GM18526 (cell line): ENCODE results near the gene SIRPB2.

Source experiments
- POLR2A ChIP-seq: IDR thresholded peaks from 3 replicates; pipeline ENCODE4 v1.6.1; 2011; ENCODE audit not compliant: insufficient read length; ENCODE audit errors: extremely low read depth

SIRPB2 gene

DNA sequence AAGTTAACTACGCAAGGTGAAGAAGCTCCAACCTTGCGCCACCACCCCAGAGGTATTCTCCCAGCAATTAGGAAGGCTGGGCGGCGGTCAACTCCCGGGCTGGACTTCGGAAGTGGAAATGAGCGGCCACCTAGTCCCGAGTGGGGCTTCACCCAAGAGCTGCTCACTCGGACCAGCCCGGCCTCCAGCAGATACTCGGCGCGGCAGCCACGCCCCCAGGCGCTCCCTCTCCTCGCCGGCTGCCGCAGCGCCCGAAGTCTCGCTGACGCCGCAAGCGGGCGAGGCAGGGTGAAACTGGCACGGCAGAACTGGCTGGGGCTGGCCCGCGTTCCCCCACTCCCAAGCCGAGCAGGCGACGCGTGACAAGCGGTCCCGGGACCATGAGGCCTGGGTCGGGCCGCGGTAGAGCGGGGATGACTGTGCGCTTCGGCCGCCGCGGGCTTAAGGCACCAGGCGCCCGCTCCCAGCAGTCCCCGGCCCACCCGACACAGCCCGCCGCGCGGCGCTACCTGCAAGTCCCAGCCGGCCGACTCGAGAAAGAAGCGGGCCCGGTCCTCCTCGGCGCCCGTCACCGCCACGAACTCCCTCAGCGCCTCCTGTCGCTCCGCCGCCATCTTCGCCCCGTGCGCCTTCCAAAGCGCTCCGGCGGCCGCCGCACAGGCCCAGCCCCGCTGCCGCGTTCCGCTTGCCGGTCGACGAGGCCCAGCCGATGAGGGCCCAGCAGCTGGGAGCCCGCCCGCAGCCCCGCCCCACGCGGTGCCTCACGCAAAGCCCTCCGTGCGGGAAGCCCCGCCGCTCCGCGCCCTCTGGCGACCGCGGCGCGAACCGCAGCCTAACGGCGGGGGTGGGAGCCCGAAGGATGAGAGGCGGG is 24.8 kb downstream of the SIRPB2 start, which contains the start of gene NSFL1C:
NSFL1C (minus strand) TSS at position 639 of the 871 bp plus-strand sequence; CDS start at position 614, 25 bp downstream.
- TF ChIP-seq POLR2A, result peak; percentile 79

DNA sequence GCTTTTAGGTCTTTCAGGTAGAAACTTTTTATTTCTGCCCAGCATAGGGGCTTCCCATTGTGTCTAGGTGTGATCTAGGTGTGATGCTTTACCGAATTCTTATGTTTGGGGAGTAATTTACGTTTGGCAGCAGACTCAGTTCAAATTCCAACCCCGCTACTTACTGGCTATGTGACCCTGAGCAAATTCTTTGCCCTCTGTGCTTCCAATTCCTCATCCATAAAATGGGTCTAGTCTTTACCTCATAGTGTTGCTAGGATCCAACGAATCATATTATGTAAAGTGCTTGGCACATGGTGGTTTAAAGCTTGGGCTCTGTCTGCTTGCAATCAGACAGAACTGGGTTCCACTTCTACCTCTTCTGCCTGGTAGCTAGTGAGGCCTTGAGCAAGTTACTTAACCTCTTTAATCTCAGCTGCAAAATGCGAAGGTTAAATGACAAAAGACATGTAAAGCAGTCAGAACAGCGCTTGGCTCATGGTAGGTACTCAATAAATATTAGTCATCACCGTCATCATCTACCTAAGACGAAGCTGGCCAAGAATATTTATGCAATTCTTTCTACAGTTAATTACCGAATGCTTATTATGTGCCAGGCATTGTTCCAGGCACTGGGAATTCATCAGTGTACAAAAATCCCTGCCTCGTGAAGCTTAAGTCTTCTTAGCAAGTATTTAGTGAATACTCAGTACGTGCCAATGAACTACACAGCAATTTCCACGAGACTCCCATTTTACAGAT is 25.6 kb downstream of the SIRPB2 start:
- TF ChIP-seq POLR2A, result no peak

DNA sequence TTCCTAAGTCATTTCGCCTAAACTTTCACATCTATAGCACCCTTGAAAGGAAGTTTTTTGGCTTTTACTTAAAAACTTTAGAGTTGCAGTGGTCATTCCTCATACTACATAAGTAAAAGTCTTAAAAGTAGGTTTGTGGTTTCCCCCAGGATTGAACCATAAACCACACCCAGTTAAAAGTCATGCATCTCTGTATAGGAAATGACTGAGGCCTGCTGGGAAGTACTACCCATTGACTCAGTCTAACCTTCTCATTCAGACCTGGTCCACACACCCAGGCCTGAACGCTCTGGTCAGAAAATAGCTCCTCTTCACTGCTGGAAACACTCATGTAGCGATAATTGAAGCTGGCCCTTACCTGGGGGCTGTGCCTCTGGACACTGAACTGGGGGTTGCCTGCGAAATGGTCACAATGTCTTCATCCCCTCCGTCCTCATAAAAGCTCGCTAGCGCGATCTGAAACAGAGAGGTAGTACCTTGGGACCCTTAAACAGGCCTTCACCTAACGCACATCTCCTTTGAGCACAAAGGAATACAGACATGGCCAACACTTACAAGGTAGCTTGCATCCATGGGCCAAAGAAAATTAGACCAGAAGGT is 27.1 kb downstream of the SIRPB2 start:
- no peak for TF ChIP-seq POLR2A

DNA sequence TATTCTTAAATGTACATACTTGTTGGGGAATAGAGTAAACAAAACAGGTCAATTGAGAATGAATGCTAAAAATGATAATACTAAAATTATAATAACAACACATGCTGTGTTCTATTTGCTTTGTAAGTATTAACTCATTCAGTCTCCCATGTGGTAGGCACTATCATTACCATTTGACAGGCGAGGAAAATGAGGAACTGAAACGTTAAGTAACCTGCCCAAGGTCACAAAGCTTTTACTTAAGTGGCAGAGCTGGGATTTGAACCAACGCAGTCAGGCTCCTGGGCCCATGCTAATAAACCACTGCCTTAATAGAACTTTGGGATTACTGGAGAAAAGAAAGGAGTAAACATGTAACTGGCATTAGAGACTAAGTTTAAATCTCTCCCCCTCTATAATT is 28.4 kb downstream of the SIRPB2 start:
- no peak for TF ChIP-seq POLR2A

DNA sequence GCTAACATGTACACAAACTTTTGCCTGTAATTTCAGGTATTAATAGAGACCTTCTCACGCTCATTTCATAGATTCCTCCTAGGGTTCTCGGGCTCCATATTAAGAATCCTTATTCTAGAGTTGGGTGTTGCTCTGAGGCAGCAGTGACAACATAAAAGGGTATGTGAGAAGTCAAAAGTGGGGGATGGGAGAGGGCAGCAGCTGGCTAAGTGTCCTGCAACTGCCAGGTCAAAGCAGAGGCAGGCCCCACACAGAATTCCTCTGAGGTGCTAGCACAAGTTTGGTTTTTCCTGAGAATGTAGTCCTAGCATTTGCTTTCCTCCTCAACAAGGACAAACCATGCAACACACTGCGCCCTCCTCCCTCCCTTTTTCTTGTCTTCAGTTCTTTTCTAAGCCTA is 29.2 kb downstream of the SIRPB2 start:
- TF ChIP-seq POLR2A, result no peak

DNA sequence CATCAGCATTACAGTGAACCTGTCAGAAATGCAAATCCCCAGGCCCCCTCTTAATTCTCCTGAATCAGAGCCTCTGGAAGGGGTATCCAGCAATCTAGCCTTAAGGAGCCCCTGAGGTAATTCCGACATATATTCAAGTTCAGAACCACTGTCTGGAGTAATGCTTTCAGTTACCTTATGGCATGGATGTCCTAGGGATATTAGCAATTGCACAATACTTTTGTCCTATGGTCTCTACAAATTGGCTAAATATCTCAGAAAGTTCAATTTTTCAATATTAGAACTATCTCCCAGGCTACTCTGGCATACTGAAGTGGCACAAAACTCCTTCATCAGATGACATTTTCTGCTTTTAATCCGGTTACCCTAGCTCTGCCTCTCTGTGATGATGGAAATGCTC is 30.9 kb downstream of the SIRPB2 start:
- no peak for TF ChIP-seq POLR2A

DNA sequence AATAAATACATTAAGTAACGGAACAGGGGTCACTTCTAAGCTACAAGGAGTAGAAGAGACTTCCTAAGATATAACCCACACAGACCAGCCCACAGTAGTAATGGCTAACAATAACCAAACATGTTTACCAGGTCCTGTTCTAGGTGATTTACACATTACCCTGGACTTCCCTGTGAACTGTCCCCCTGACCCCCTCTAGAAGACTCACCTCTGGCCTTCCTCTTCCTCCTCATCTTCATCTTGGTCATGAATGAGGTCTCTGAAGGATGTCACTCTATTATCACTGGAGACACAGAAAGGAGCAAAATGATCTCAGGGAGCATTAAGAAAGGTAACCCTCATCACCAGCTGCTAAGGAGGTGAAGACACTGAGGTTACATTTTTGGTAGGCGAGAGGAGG is 33.2 kb downstream of the SIRPB2 start:
- no peak for TF ChIP-seq POLR2A

DNA sequence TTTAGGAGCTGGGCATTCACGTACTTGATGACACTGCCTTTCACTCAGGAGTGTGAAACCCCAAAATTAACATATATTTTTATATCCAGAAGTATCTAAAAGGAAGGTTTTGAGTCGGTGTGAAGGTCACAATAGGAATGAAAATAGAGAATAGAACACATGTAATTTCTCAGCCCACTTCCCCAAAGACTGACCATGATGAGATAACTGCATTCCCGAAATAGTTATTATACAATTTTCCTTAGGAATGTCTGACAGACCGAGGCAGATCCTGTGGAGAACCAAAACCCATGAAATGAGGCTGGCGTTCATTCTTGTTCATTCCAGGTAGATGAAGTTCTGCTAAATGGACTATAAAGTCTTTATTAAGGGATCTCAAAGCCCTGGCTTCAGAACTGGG is 34.9 kb downstream of the SIRPB2 start:
- TF ChIP-seq POLR2A, result no peak

DNA sequence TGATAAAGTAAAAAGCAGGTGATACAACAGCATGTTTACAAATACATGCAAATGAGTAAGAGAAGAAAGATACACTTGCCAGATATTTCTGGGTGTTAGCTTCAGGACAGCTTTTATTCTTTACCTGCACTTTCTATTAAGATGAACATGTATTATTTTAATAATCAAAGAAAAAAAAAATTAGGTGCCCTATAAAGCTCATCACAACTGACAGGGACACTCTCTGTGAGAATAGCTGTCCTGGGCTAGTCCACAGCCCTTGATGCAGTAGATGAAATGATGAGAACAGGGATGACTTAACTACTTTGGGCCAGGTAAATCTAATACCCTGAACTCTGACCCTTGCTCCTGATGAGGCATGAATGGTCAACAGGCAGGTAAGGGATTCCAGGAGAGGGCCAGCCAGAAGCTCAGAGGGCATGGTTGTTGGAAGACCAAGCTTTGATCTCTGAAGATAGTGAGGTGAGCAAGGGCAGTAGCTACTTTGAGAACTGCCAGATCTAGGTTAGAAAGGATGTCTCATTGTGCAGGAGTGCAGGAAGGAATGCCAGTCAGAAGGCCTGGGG is 40.2 kb downstream of the SIRPB2 start:
- TF ChIP-seq POLR2A, result no peak

DNA sequence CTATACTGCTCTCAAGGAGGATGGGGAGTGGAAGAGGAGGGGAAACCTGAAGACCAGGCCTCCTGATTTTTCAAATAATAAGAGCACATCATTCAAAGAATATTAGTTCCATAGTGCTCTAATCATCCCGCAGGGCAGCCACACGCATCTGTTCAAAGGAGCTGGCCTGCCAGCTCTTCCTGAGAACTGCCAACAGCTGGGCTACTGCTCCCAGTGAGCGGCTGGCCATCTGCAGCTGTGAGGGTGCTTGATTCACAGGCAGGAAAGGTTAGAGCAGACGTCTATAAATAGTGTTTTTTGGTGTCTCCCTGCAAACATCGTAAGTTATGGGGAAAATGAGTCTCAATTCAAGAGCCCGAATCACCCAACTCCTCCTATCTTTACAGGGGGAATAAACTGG is 41.9 kb downstream of the SIRPB2 start:
- TF ChIP-seq POLR2A, result no peak

DNA sequence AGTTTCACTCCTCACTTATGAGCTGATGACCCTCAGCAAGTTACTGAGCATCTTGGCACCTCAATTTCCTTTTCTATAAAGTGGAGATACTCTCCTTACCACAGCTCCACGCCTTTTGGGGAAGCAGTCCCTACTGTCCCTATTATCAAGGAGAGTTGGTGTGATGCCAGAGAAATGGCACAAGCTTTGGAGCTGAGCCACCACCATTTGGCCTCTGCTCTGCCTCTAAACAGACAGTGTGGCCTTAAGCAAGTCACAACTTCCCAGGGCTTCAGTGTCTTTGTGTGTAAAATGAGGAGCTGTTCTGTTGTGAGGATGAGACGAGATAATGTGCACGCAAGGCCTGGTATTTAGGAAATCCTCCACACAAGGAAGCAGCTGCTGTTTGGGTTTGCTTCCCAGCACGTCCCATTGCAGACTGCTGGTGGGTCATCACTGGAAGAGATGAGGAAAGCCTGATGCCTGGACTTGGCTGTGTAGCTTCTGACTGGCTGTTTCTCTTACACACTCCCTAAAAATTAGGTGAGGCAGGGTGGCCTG is 43.1 kb downstream of the SIRPB2 start:
- TF ChIP-seq POLR2A, result no peak

DNA sequence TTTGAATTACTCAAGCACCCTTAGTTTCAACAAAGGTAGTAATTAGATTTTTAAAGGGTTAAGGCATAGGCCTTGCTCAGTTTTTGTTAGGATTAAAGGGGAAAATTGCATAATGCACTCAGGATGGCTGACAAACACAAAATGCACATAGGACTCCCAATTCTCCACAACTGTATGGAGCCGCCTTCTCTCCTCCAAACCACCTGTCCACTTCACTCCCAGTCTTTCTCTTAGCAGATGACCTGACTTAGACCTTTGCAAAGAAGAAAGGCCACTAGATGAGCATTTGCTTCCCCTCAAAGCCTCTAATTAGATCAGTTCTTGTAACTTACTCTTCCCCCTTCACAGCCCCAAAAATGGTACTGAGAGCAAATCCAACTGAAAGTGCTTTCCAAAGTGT is 44.7 kb downstream of the SIRPB2 start:
- TF ChIP-seq POLR2A, result no peak

DNA sequence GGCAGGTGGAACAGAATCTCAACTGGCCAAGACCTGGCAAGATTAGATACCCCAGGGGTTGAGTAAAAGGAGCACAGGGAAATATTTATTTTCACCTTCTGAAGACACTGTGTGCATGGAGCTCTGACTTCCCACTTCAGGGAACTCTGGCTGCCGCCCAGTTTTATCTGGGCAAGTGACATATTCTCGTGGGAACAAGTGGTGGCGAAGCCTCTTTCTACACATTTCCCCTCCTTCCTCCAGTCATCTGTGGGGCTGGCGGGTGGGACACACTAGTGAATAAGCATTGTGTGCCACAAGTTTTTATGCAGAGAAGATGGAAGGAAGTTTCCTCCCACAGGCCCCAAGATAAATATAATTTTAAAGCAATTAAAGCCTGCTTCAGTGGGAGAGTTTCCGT is 48.1 kb downstream of the SIRPB2 start:
- no peak for TF ChIP-seq POLR2A

DNA sequence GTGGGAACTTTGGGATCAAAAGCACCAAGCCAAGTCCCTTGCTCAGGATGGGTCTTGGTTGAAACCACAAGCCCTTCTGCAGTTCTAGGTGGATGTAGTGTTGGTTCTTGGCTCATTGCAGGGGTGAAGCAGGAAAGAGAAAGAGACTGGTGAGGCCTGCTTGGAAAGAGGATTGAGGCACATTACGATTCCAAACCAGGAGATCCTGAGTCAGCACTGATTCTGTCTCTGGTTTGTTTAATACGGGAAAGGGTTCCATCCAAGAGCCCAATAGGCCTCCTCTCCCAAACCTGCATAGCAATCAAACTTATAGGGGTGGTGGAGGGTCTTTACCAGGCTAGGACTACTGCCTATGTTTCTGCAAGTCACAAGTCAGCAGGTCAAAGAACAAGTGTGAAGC is 48.9 kb downstream of the SIRPB2 start:
- TF ChIP-seq POLR2A, result no peak

DNA sequence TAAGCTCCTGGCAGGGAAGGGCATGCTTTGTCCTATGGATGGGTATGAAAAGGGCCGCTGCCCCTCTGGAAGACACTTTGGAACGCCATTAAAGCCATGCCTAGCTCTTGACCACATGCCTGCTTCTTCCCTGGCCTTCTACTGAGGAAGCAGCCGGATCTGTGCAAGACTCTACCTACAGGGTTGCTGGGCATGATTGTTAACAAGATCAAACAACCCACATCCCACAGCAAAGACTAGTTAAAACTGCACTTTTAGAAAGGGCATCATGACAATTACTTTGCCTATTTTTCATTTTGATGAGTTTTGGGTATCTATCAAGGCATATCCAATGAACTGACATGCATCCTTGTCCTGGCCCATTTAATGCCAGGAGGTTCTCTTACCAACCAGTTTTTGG is 50.1 kb downstream of the SIRPB2 start:
- TF ChIP-seq POLR2A, result no peak
